WTC11 (cell line): ENCODE measurements around the gene MXD3. TPM values are rescaled to one million over a fixed set of nuclear protein-coding genes. Genes with fewer than 3 reads are reported as not detected.

Experiments
- ATAC-seq: fragments of 200-7000 bp; cut with Tn5 transposase; 2 replicates; pipeline ENCODE4 v1.10.0; 2021; ENCODE audit warnings: mild to moderate bottlenecking, moderate library complexity
- CTCF ChIA-PET: fragments of 300-600 bp; sonication (Branson Sonifier 250); formaldehyde crosslinking; loops from one replicate; lab custom pipeline; 2021; ENCODE audit warnings: antibody characterized with exemption; lab: Charles Lee
- POLR2A ChIA-PET: fragments of 350-600 bp; sonication (Branson Sonifier 250); formaldehyde crosslinking; loops from one replicate; lab custom pipeline; 2021; ENCODE audit warnings: antibody characterized with exemption; lab: Charles Lee
- DNase-seq: peaks from one replicate; pipeline ENCODE4 v3.0.0; 2021; ENCODE audit warnings: low spot score
- H3K27ac Mint-ChIP-seq: 2 replicates; pipeline ENCODE4 v1.8.0; 2021; ENCODE audit warnings: mixed read lengths
- H3K27me3 Mint-ChIP-seq: 2 replicates; pipeline ENCODE4 v1.8.0; 2021; ENCODE audit warnings: low read depth, mild to moderate bottlenecking, moderate library complexity, mixed read lengths
- H3K36me3 Mint-ChIP-seq: 2 replicates; pipeline ENCODE4 v1.8.0; 2021; ENCODE audit warnings: mixed read lengths
- H3K4me1 Mint-ChIP-seq: 2 replicates; pipeline ENCODE4 v1.8.0; 2022; ENCODE audit warnings: mixed read lengths
- H3K4me3 Mint-ChIP-seq: 2 replicates; pipeline ENCODE4 v1.8.0; 2021; ENCODE audit warnings: mild to moderate bottlenecking, moderate library complexity, mixed read lengths
- H3K9me3 Mint-ChIP-seq: 2 replicates; pipeline ENCODE4 v1.8.0; 2021; ENCODE audit warnings: mixed read lengths
- ATF1 ChIP-seq: sonication (generic); formaldehyde crosslinking; IDR thresholded peaks from 2 replicates; pipeline ENCODE4 v1.8.1; 2023; ENCODE audit warnings: mild to moderate bottlenecking, moderate library complexity, missing genetic modification reagents
- E2F4 ChIP-seq: sonication (generic); formaldehyde crosslinking; IDR thresholded peaks from 2 replicates; pipeline ENCODE4 v1.8.1; 2022; ENCODE audit warnings: low read depth, mild to moderate bottlenecking, moderate library complexity, missing genetic modification reagents, borderline replicate concordance
- ETV6 ChIP-seq: sonication (generic); formaldehyde crosslinking; IDR thresholded peaks from 2 replicates; pipeline ENCODE4 v1.8.1; 2022; ENCODE audit warnings: mild to moderate bottlenecking, missing genetic modification reagents
- FOXJ3 ChIP-seq: sonication (generic); formaldehyde crosslinking; IDR thresholded peaks from 2 replicates; pipeline ENCODE4 v1.9.0; 2021; ENCODE audit warnings: missing genetic modification reagents, mild to moderate bottlenecking, borderline replicate concordance
- IRF1 ChIP-seq: sonication (generic); formaldehyde crosslinking; IDR thresholded peaks from 2 replicates; pipeline ENCODE4 v1.8.0; 2023; ENCODE audit warnings: missing genetic modification reagents
- IRF2 ChIP-seq: sonication (generic); formaldehyde crosslinking; IDR thresholded peaks from 2 replicates; pipeline ENCODE4 v1.8.0; 2022; ENCODE audit warnings: low read depth, missing genetic modification reagents, borderline replicate concordance
- JAZF1 ChIP-seq: fragments of 250-450 bp; sonication (Bioruptor Pico); IDR thresholded peaks from 2 replicates; pipeline ENCODE4 v1.9.0; 2021; ENCODE audit warnings: moderate library complexity, mild to moderate bottlenecking, inconsistent platforms
- JUN ChIP-seq: sonication (generic); formaldehyde crosslinking; IDR thresholded peaks from 2 replicates; pipeline ENCODE4 v1.8.0; 2023; ENCODE audit warnings: mild to moderate bottlenecking, missing genetic modification reagents
- MYBL2 ChIP-seq: sonication (generic); formaldehyde crosslinking; IDR thresholded peaks from 2 replicates; pipeline ENCODE4 v1.8.1; 2023; ENCODE audit warnings: mild to moderate bottlenecking, moderate library complexity, missing genetic modification reagents
- NR1H2 ChIP-seq: sonication (generic); formaldehyde crosslinking; IDR thresholded peaks from 2 replicates; pipeline ENCODE4 v1.9.0; 2021; ENCODE audit warnings: mild to moderate bottlenecking, moderate library complexity, missing genetic modification reagents
- NR3C1 ChIP-seq: sonication (generic); formaldehyde crosslinking; conservative IDR thresholded peaks from 2 replicates; pipeline ENCODE4 v1.8.1; 2023; ENCODE audit warnings: low read depth, mild to moderate bottlenecking, missing genetic modification reagents
- PRRX2 ChIP-seq: fragments of 250-450 bp; sonication (Bioruptor Pico); IDR thresholded peaks from 2 replicates; pipeline ENCODE4 v1.8.0; 2021; ENCODE audit warnings: mild to moderate bottlenecking
- TEAD4 ChIP-seq: sonication (generic); formaldehyde crosslinking; IDR thresholded peaks from 2 replicates; pipeline ENCODE4 v1.8.0; 2022; ENCODE audit warnings: mild to moderate bottlenecking, missing genetic modification reagents
- USF1 ChIP-seq: sonication (generic); formaldehyde crosslinking; IDR thresholded peaks from 2 replicates; pipeline ENCODE4 v1.8.0; 2022; ENCODE audit warnings: mild to moderate bottlenecking, missing genetic modification reagents
- USF2 ChIP-seq: sonication (generic); formaldehyde crosslinking; IDR thresholded peaks from 2 replicates; pipeline ENCODE4 v1.8.1; 2023; ENCODE audit warnings: mild to moderate bottlenecking, missing genetic modification reagents, moderate library complexity
- ZBTB21 ChIP-seq: sonication (generic); formaldehyde crosslinking; IDR thresholded peaks from 2 replicates; pipeline ENCODE4 v1.8.1; 2023; ENCODE audit warnings: mild to moderate bottlenecking, missing genetic modification reagents, borderline replicate concordance
- ZNF121 ChIP-seq: sonication (generic); formaldehyde crosslinking; IDR thresholded peaks from 2 replicates; pipeline ENCODE4 v1.8.0; 2023; ENCODE audit warnings: missing genetic modification reagents
- ZNF396 ChIP-seq: fragments of 250-450 bp; sonication (Bioruptor Pico); IDR thresholded peaks from 2 replicates; pipeline ENCODE4 v1.8.0; 2021; ENCODE audit warnings: mild to moderate bottlenecking, moderate library complexity, borderline replicate concordance
- ZNF423 ChIP-seq: fragments of 250-450 bp; sonication (Bioruptor Pico); IDR thresholded peaks from 2 replicates; pipeline ENCODE4 v2.1.2; 2022; ENCODE audit warnings: mild to moderate bottlenecking, moderate library complexity
- ZNF532 ChIP-seq: fragments of 250-450 bp; sonication (Bioruptor Pico); IDR thresholded peaks from 2 replicates; pipeline ENCODE4 v1.9.0; 2021; ENCODE audit warnings: mild to moderate bottlenecking, borderline replicate concordance
- ZSCAN18 ChIP-seq: fragments of 250-450 bp; sonication (Bioruptor Pico); IDR thresholded peaks from 2 replicates; pipeline ENCODE4 v2.1.2; 2022; ENCODE audit warnings: mild to moderate bottlenecking, moderate library complexity
- total RNA-seq: library from RNA; stranded (reverse); gene quantifications from 3 replicates; pipeline ENCODE4 v1.2.3, GENCODE V29; 2021

Gene MXD3
- total RNA-seq, 1 experiment from 2014 or later: 25.7 TPM

GRCh38 chr5:177291735-177292134 lies 20.0 kb downstream of the MXD3 start:
- TF ChIP-seq E2F4 (CRISPR knock-in tag) (no peak), NR3C1 (CRISPR knock-in tag) (no peak), USF1 (CRISPR knock-in tag) (no peak), PRRX2 (CRISPR knock-in tag) (no peak)
- Mint-ChIP-seq H3K36me3 (peaks cover 80% of the 10 kb centered on the region), H3K27me3 (no peaks in the 10 kb centered on the region), H3K4me1 (peaks cover 6% of the 10 kb centered on the region; the same call in 1 of the 2 replicates), H3K4me3 (no peak overlapping the region), H3K9me3 (no peaks in the 10 kb centered on the region), H3K27ac (no peak overlapping the region)
- ChIA-PET POLR2A (no interaction called here), CTCF (interaction anchor here (1.2 kb wide), 1 partner anchor 18 kb away, joined by 4 read pairs; no protein-coding TSS in a partner anchor)
- no peak for DNase-seq
- ATAC-seq: no peak

GRCh38 chr5:177290816-177291596 lies 20.7 kb downstream of the MXD3 start:
- H3K27me3 Mint-ChIP-seq: no peaks in the 10 kb centered on the region
- H3K4me3 Mint-ChIP-seq: no peak overlapping the region
- H3K27ac Mint-ChIP-seq: peak overlapping the region; percentile 23; the same call in 1 of the 2 replicates
- no peaks in the 10 kb centered on the region for H3K9me3 Mint-ChIP-seq
- no peak for TF ChIP-seq USF2 (CRISPR knock-in tag)
- TF ChIP-seq ZSCAN18 (CRISPR knock-in tag): no peak
- TF ChIP-seq MYBL2: no peak
- no peak for TF ChIP-seq ZNF396 (CRISPR knock-in tag)
- TF ChIP-seq JAZF1 (CRISPR knock-in tag): no peak
- TF ChIP-seq IRF2 (CRISPR knock-in tag): no peak
- TF ChIP-seq JUN (CRISPR knock-in tag): no peak
- no peak for TF ChIP-seq IRF1 (CRISPR knock-in tag)
- ChIA-PET POLR2A (no interaction called here), CTCF (interaction anchor here (1.3 kb wide), 1 partner anchor 18 kb away, joined by 3 read pairs; no protein-coding TSS in a partner anchor)
- peaks cover 83% of the 10 kb centered on the region for H3K36me3 Mint-ChIP-seq
- no peak for ATAC-seq
- no peak for DNase-seq
- H3K4me1 Mint-ChIP-seq: peaks cover 1% of the 10 kb centered on the region; the same call in 1 of the 2 replicates

GRCh38 chr5:177288191-177288590 lies 23.5 kb downstream of the MXD3 start:
- ATAC-seq (no peak), DNase-seq (no peak)
- Mint-ChIP-seq H3K27me3 (no peaks in the 10 kb centered on the region), H3K27ac (no peak overlapping the region), H3K9me3 (no peaks in the 10 kb centered on the region), H3K36me3 (peaks cover 82% of the 10 kb centered on the region), H3K4me3 (no peak overlapping the region), H3K4me1 (no peaks in the 10 kb centered on the region)
- POLR2A ChIA-PET: no interaction called here
- CTCF ChIA-PET: no interaction called here
- no peak for TF ChIP-seq ZNF121 (CRISPR knock-in tag)
- no peak for TF ChIP-seq ZNF532 (CRISPR knock-in tag)
- no peak for TF ChIP-seq ZBTB21 (CRISPR knock-in tag)
- no peak for TF ChIP-seq ZNF423 (CRISPR knock-in tag)
- no peak for TF ChIP-seq NR1H2 (CRISPR knock-in tag)
- TF ChIP-seq TEAD4 (CRISPR knock-in tag): no peak
- TF ChIP-seq FOXJ3 (CRISPR knock-in tag): no peak
- no peak for TF ChIP-seq USF2 (CRISPR knock-in tag)
- no peak for TF ChIP-seq ETV6
- TF ChIP-seq ATF1 (CRISPR knock-in tag): no peak
